Renal cortex interstitium (tissue), 11 donors: ENCODE measurements around the gene ABHD1. TPM values are rescaled to one million over a fixed set of nuclear protein-coding genes. Genes with fewer than 3 reads are reported as not detected.

Experiments used
- DNase-seq, 11 donors: peaks; one replicate each; pipeline ENCODE4 v3.0.0-alpha.2; 2013; ENCODE audit warnings: low read depth in 9 of 11, low spot score in 4 of 11; ENCODE audit errors: extremely low read depth in 1 of 11
- polyA plus RNA-seq, 3 donors: library from polyadenylated mRNA; unstranded; fragments of 120-200 nt; gene quantifications; one replicate each; pipeline ENCODE4 v1.2.1, GENCODE V29; 2013; ENCODE audit not compliant: insufficient read length in 3 of 3

ABHD1 gene
- polyA plus RNA-seq, 3 donors = 1.3 to 1.9 (median 1.6) TPM

DNA sequence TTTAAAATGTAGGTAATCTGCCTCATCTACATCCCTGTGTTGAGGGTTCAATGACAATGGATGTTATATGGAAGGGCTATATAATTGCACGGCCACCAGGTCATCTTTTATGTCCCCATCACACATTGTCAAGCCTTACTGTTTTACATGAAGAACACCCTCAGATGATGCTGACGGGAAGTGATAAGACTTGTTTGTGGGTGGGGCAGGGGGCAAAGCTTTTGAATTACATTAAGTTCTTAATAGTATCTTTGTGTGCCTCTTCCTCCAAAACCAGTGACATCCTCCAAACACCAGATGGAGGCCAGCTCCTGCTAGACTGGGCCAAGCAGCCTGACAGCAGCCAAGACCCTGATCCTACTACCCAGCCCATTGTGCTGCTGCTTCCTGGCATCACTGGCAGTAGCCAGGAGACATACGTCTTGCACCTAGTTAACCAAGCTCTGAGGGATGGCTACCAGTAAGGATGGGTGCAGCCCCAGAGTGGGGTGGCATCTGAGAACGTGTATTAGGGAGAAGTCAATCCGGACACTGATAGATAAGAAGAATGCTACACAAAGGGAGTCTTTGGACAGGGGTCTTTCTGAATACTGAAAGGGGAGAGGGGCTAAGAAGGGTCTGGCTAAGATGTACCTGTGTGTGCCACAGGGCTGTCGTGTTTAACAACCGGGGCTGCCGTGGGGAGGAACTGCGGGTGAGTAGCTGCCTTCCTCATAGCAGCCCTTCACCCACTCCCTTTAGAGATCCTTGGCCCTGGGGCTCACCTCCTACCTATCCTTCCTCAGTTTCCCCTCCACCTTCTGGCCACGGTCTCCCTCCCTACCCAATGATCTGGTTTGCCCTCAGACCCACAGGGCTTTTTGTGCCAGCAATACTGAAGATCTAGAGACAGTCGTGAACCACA, 5.3 kb downstream of the ABHD1 start:
- no peak for DNase-seq

DNA sequence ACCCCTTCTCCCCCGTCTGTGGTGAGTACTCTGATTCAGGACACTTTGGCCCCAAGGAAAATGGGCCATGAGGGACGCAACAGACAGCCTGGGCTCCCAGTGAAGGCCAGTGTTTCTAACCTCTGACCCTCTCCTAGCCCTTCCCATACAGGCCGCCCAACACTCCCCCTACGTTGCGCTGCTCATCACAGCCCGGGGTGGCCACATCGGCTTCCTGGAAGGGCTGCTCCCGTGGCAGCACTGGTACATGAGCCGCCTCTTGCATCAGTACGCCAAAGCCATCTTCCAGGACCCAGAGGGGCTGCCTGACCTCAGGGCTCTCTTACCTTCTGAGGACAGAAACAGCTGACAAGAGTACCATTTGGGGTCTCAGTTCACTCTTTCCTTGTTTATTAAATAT, 6.8 kb downstream of the ABHD1 start:
- no peak for DNase-seq

DNA sequence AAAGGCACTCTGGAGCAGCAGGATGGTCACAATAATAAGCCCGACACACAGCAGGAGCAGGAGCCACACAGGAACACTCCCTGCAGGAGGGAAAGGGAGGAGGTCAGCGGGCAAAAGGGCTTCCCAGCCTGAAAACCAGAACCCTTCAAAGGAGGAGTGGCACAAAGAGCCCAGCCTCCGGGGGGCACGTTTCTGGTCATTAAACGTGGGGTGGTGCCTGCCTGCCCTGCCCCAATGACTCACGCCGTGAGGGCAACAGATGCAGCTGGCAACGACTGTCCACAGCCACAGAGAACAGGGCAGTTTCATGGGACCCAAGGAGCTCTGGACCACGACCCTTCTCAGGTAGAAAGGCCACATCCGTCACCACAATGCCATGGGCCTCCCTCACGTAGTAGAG, 7.8 kb downstream of the ABHD1 start:
- DNase-seq = no peak

DNA sequence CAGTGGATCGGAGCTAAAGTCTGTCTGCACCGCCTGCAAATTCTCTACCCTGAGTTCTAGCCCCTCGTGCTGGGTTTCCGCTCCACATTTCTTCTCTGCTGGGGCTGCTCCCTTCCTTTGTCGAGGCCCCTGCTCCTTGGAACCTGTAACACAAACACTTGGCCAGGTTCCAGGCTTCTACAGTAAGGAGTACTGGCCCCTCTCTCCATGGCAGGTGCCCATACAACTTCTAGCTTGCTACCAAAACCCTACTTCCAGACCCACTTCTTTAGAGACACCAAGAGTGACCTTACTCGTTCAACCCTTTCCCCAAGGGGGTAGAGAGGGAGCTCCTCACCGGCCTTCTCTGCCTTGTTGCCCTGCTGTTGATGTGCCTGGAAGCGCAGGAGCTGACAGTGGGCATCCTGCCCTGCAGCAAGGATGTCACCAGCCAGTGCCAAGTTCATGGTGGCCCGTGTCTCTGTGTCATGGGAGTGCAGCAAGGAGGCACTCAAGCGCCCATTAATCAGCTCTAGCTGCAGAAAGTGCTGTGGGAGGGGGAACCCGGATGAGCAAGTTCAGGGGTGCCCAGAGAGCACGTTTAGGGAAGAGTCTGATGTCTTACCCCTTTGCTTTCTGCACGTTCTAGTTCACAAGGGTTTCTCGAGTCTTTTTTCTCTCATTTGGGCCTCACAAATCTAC, 9.7 kb downstream of the ABHD1 start:
- no peak for DNase-seq

GRCh38 chr2:27133905-27134780, 10.5 kb downstream of the ABHD1 start, which contains the start of gene PREB:
Gene PREB, minus strand, starts transcription at chr2:27134636. Its CDS starts 215 bp downstream, at chr2:27134421.
- DNase-seq = peak; percentile 91 to 97 (median 95)

GRCh38 chr2:27134781-27135477, 11.3 kb downstream of the ABHD1 start:
- DNase-seq = no peak

DNA sequence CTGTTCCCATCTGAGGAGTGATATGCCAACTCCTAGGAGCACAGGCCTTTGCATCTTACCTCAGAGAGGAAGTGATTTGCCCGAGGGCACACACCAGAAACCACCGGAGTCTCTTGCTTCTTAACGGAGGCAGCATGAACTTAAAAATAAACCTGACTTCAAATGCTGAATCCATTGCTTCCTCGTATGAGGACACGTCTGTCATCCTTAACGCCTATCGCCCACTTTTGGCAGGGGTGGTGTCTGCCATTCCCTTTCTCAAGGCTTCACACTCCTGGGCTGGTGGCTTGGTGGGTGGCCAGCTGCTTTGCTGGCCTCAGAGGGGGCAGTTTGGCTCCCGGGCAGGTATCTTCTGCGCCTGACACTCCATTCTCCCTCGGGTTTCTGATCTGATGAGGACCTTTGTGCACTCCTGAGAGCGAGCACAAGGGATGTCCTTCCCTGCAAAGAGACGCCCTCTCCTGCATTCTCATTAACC, 11.9 kb downstream of the ABHD1 start:
- DNase-seq = no peak

GRCh38 chr2:27136751-27137150, 13.1 kb downstream of the ABHD1 start:
- no peak for DNase-seq

GRCh38 chr2:27137322-27137935, 13.8 kb downstream of the ABHD1 start:
- DNase-seq = no peak

DNA sequence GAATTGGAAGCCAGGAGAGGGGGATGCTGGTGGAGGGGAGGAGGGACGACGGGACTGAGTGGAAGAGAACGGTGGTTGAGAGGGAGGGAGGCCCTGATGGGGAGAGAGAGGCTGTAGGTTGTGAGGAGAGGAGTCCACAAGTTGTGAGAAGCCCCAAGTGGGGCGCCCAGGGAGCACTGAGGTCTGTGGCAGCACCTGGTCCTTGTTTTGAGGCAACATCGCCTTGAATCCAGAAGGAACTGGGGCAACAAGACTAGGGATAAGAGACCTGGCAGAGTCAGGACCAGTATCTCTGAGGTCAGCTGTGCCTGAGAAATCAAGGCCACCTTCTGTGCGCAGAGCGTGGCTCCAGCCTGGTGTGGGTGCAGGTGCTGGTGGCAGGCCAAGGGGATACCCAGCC, 14.5 kb downstream of the ABHD1 start:
- DNase-seq = no peak

DNA sequence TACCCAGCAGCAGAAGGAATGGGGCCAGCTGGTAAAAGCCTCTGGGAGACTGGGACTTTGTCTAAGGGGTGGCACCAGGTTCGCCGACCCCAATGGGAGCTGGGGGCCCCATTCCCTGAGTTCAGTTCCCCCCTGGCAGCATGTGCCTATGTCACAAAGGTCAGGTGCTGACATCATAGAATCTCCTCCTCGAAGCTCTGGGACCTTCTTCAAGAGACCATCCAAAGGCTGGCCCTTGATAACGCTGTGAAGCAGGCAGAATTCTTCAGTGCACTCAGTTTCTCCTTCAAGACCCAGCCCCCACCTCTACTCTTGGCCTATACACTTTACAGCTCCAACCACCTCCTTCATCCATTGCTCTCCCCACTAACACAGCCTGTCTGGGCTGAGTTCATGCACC, 15.7 kb downstream of the ABHD1 start, which contains the start of gene PRR30:
TSS of gene PRR30 (minus strand) at position 101 of the 400 bp plus-strand sequence. CDS start 1,081 bp downstream, outside the sequence.
- DNase-seq = no peak

- no peak for DNase-seq
Measured at GRCh38 chr2:27143285-27143684, 19.7 kb downstream of the ABHD1 start.

GRCh38 chr2:27145682-27146081, 22.1 kb downstream of the ABHD1 start:
- DNase-seq = no peak

DNA sequence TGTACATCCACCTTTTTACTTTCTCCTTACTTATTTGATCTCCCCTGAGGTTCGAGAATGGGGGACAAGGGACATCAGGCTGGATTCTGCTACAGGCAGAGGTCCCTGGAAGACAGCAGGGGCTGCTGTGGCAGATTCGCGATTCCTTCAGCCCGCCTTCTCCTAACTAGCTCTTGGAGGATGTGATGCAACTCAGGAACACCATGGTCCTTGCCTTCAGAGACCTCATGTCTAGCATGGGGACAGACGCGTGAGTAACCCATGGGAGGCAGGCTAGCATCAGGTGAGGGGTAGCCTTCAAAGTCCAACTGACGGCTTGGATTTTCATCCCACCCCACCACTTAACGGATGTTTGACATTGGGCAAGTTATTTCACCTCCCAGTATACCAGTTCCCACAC, 24.3 kb downstream of the ABHD1 start:
- no peak for DNase-seq

- peak in 6 of 11 donors; percentile 20 to 51 (median 32) for DNase-seq
Measured at GRCh38 chr2:27148801-27149439, 25.3 kb downstream of the ABHD1 start, which contains the start of gene TCF23. Gene TCF23, plus strand, starts transcription at chr2:27149004. Its CDS starts 130 bp downstream, at chr2:27149134.

GRCh38 chr2:27149570-27150405, 26.2 kb downstream of the ABHD1 start:
- DNase-seq = no peak
